SK-N-SH treated with all-trans-retinoic acid at 6 μM for 48 hours (cell line): ENCODE measurements around the gene GNAZ.

ENCODE experiments used
- ATAC-seq: fragments of 200-7000 bp; cut with Tn5 transposase; 3 replicates; pipeline ENCODE4 v1.9.1; 2020; ENCODE audit warnings: mild to moderate bottlenecking, moderate library complexity
- ARNTL ChIP-seq: fragments of 450-650 bp; formaldehyde crosslinking; IDR thresholded peaks from 2 replicates; pipeline ENCODE4 v1.5.0; 2020; ENCODE audit warnings: low read depth, mild to moderate bottlenecking, moderate library complexity, borderline replicate concordance
- BACH2 ChIP-seq: fragments of 250-450 bp; sonication (Bioruptor Pico); IDR thresholded peaks from 2 replicates; pipeline ENCODE4 v1.9.0; 2021; ENCODE audit warnings: mild to moderate bottlenecking, borderline replicate concordance
- CSDC2 ChIP-seq: fragments of 250-450 bp; sonication (Bioruptor Pico); IDR thresholded peaks from 2 replicates; pipeline ENCODE4 v1.5.0; 2020; ENCODE audit warnings: mild to moderate bottlenecking, moderate library complexity
- CSRNP3 ChIP-seq: fragments of 250-450 bp; sonication (Bioruptor Pico); IDR thresholded peaks from 2 replicates; pipeline ENCODE4 v1.5.1; 2021; ENCODE audit warnings: mild to moderate bottlenecking, moderate library complexity
- ESRRG ChIP-seq: fragments of 250-450 bp; sonication (Bioruptor Pico); IDR thresholded peaks from 2 replicates; pipeline ENCODE4 v1.6.1; 2021; ENCODE audit warnings: mild to moderate bottlenecking
- GLIS3 ChIP-seq: fragments of 250-450 bp; sonication (Bioruptor Pico); IDR thresholded peaks from 2 replicates; pipeline ENCODE4 v1.5.0; 2020; ENCODE audit warnings: mild to moderate bottlenecking, moderate library complexity
- ISL1 ChIP-seq: fragments of 250-450 bp; sonication (Bioruptor Pico); IDR thresholded peaks from 2 replicates; pipeline ENCODE4 v2.1.2; 2022; ENCODE audit warnings: mild to moderate bottlenecking, moderate library complexity
- POU6F1 ChIP-seq: fragments of 250-450 bp; sonication (Bioruptor Pico); IDR thresholded peaks from 2 replicates; pipeline ENCODE4 v1.8.0; 2021; ENCODE audit warnings: low read depth, mild to moderate bottlenecking, moderate library complexity, borderline replicate concordance
- PPARA ChIP-seq: fragments of 250-450 bp; sonication (Bioruptor Pico); IDR thresholded peaks from 2 replicates; pipeline ENCODE4 v1.5.0; 2020; ENCODE audit warnings: mild to moderate bottlenecking, borderline replicate concordance
- SNAI2 ChIP-seq: fragments of 250-450 bp; sonication (Bioruptor Pico); IDR thresholded peaks from 2 replicates; pipeline ENCODE4 v1.5.0; 2020; ENCODE audit warnings: mild to moderate bottlenecking, moderate library complexity
- TCF4 ChIP-seq: fragments of 250-450 bp; sonication (Bioruptor Pico); IDR thresholded peaks from 2 replicates; pipeline ENCODE4 v1.8.0; 2021; ENCODE audit warnings: mild to moderate bottlenecking, moderate library complexity, borderline replicate concordance
- TOX ChIP-seq: fragments of 250-450 bp; sonication (Bioruptor Pico); IDR thresholded peaks from 2 replicates; pipeline ENCODE4 v1.8.0; 2021; ENCODE audit warnings: mild to moderate bottlenecking, moderate library complexity, borderline replicate concordance
- ZC3H10 ChIP-seq: fragments of 250-450 bp; sonication (Bioruptor Pico); IDR thresholded peaks from 2 replicates; pipeline ENCODE4 v1.5.1; 2021; ENCODE audit warnings: mild to moderate bottlenecking, moderate library complexity
- ZFP3 ChIP-seq: fragments of 250-450 bp; sonication (Bioruptor Pico); IDR thresholded peaks from 2 replicates; pipeline ENCODE4 v1.5.0; 2020; ENCODE audit warnings: mild to moderate bottlenecking, moderate library complexity
- ZFP30 ChIP-seq: fragments of 450-650 bp; formaldehyde crosslinking; IDR thresholded peaks from 2 replicates; pipeline ENCODE4 v1.5.0; 2022; ENCODE audit warnings: mild to moderate bottlenecking, moderate library complexity
- ZNF565 ChIP-seq: fragments of 450-650 bp; formaldehyde crosslinking; conservative IDR thresholded peaks from 2 replicates; pipeline ENCODE4 v1.5.0; 2020; ENCODE audit warnings: low read depth, mild to moderate bottlenecking, moderate library complexity
- ZNF70 ChIP-seq: fragments of 450-650 bp; formaldehyde crosslinking; IDR thresholded peaks from 2 replicates; pipeline ENCODE4 v1.5.0; 2020; ENCODE audit warnings: mild to moderate bottlenecking, moderate library complexity
- ZNF8 ChIP-seq: fragments of 450-650 bp; formaldehyde crosslinking; IDR thresholded peaks from 2 replicates; pipeline ENCODE4 v1.5.0; 2020; ENCODE audit warnings: mild to moderate bottlenecking, moderate library complexity
- TF ChIP-seq, protein P1 (sequence below): fragments of 250-450 bp; sonication (Bioruptor Pico); IDR thresholded peaks from 2 replicates; pipeline ENCODE4 v1.5.1; 2020; ENCODE audit warnings: low read depth, mild to moderate bottlenecking, moderate library complexity
- TF ChIP-seq, protein P2 (sequence below): fragments of 250-450 bp; sonication (Bioruptor Pico); IDR thresholded peaks from 2 replicates; pipeline ENCODE4 v1.5.0; 2020; ENCODE audit warnings: mild to moderate bottlenecking, moderate library complexity

The GNAZ gene

DNA sequence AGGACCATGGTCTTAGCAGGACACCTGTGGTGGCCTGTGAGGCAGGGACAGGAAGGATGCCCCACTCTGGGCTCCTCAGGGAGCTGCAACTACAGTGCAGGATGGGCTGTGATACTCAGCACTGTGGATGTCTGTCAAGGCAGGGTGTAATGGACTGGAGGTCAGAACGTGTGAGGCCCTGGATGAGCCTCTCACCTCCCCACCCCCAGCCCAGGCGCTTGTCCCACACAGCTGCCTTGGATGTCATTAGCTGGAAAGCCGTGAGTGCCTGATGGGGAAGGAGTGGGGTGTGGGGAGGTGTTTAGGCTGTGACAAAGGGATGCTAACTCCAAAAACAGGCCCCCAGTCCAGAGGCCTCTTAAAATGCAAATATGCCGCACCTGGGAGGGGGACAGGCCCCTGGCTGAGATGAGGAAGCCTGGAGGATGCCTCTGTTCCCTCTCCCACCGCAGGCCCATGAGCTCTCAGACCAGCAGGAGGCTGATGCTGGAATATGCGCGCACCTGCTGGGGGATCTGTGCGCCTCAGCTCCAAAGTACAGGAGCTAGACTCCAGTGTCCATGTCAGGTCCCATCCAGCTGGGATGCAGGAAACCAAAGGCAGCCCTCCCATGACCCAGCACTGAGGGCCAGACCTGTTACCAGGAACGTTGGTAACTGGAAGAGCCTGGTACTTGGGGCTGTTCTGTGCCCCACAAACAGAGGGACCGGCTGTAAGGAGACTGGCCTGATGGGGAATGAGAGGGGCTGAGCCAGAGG lies 46.4 kb downstream of the GNAZ start:
- no peak for ATAC-seq
- no peak for TF ChIP-seq BACH2 (CRISPR knock-in tag)
- no peak for TF ChIP-seq CSRNP3 (CRISPR knock-in tag)
- TF ChIP-seq ISL1 (CRISPR knock-in tag), result no peak
- no peak for TF ChIP-seq TCF4
- TF ChIP-seq ZFP3, result no peak
- no peak for TF ChIP-seq ESRRG (CRISPR knock-in tag)
- TF ChIP-seq CSDC2 (CRISPR knock-in tag), result no peak
- no peak for TF ChIP-seq GLIS3
- TF ChIP-seq ARNTL, result no peak
- TF ChIP-seq ZNF8 (CRISPR knock-in tag), result no peak
- TF ChIP-seq ZFP30 (CRISPR knock-in tag), result no peak
- no peak for TF ChIP-seq POU6F1 (CRISPR knock-in tag)

DNA sequence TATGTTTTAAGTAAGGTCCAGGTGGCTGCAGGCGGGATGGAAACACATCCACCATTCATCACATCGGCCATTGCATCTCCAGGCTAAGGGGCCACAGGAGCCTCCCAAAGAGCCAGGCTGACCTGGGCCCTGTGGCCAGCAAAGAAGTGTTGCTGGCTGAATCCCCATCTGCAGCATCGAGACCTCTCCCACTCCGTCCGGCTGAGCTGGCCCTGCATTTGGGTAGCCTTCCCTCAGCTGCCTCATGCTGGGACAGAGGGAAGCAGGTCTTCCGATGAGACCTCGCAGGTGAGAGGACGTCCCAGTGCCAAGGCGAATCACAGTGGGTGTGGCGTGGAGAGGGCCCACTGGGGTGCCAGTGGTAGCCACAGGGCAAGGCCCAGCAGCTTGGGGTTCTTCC lies 47.0 kb downstream of the GNAZ start:
- no peak for ATAC-seq
- TF ChIP-seq ISL1 (CRISPR knock-in tag), result no peak
- TF ChIP-seq CSRNP3 (CRISPR knock-in tag), result no peak
- TF ChIP-seq TOX (CRISPR knock-in tag), result no peak
- TF ChIP-seq ZNF70 (CRISPR knock-in tag), result no peak
- TF ChIP-seq POU6F1 (CRISPR knock-in tag), result no peak
- TF ChIP-seq, protein P1, sequence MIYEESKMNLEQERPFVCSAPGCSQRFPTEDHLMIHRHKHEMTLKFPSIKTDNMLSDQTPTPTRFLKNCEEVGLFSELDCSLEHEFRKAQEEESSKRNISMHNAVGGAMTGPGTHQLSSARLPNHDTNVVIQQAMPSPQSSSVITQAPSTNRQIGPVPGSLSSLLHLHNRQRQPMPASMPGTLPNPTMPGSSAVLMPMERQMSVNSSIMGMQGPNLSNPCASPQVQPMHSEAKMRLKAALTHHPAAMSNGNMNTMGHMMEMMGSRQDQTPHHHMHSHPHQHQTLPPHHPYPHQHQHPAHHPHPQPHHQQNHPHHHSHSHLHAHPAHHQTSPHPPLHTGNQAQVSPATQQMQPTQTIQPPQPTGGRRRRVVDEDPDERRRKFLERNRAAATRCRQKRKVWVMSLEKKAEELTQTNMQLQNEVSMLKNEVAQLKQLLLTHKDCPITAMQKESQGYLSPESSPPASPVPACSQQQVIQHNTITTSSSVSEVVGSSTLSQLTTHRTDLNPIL (CRISPR knock-in tag), result no peak
- TF ChIP-seq ESRRG (CRISPR knock-in tag), result no peak
- no peak for TF ChIP-seq ZFP30 (CRISPR knock-in tag)
- no peak for TF ChIP-seq PPARA (CRISPR knock-in tag)
- no peak for TF ChIP-seq ZNF565
- TF ChIP-seq ZNF8 (CRISPR knock-in tag), result no peak
- no peak for TF ChIP-seq ARNTL

DNA sequence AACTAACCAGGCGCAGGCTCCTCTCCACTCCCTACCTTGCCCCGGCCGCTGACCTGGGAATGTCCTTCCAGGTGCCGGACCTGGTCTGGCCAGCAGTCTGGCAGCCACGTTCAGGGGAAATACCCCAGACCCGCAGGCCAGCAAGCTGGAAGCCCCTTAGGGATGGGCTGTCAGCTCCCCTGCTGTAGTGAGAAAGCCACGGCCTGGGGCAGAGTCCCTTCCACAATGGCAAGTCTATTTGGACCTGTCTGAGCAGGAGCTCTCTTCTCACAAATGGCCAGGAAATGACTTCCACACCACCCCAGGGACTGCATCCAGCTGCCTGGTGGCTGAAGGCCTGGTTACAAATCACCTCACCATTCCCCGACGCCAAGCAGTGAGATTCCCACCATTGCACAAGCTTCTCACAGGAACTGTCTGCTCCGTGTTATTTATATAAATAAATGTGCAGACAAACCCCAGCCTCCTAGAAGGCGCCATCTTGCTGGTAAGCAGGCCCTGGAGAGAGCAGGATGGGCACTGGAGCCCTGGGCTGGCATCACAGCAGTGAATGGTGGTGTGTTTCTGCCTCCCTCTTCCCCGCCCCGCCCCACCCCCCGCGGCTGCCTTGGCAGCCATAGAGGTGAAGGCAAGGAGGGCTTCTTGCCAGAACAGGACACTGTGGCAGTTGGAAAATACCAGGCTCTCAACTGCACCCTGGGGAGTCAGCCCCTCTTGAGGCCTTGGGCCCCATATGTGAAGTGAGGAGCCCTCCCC lies 47.8 kb downstream of the GNAZ start:
- TF ChIP-seq BACH2 (CRISPR knock-in tag) (no peak), ZNF565 (no peak), ZC3H10 (CRISPR knock-in tag) (no peak), SNAI2 (CRISPR knock-in tag) (no peak), ZFP3 (no peak), ESRRG (CRISPR knock-in tag) (no peak)
- TF ChIP-seq, protein P2, sequence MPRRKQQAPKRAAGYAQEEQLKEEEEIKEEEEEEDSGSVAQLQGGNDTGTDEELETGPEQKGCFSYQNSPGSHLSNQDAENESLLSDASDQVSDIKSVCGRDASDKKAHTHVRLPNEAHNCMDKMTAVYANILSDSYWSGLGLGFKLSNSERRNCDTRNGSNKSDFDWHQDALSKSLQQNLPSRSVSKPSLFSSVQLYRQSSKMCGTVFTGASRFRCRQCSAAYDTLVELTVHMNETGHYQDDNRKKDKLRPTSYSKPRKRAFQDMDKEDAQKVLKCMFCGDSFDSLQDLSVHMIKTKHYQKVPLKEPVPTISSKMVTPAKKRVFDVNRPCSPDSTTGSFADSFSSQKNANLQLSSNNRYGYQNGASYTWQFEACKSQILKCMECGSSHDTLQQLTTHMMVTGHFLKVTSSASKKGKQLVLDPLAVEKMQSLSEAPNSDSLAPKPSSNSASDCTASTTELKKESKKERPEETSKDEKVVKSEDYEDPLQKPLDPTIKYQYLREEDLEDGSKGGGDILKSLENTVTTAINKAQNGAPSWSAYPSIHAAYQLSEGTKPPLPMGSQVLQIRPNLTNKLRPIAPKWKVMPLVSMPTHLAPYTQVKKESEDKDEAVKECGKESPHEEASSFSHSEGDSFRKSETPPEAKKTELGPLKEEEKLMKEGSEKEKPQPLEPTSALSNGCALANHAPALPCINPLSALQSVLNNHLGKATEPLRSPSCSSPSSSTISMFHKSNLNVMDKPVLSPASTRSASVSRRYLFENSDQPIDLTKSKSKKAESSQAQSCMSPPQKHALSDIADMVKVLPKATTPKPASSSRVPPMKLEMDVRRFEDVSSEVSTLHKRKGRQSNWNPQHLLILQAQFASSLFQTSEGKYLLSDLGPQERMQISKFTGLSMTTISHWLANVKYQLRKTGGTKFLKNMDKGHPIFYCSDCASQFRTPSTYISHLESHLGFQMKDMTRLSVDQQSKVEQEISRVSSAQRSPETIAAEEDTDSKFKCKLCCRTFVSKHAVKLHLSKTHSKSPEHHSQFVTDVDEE (CRISPR knock-in tag), result no peak
- TF ChIP-seq, all 23 proteins: peak for 0
- no peak for ATAC-seq
